ENCODE results near the gene TBC1D23. TPM values are rescaled to one million over a fixed set of nuclear protein-coding genes. Genes with fewer than 3 reads are reported as not detected.
A peak's percentile ranks its signal among the peaks of the same experiment; 100 is the strongest.

TBC1D23 gene
- polyA plus RNA-seq, 3 donors = 10.2 to 22.7 (median 12.2) TPM

- Histone ChIP-seq H2AFZ (ENCODE audit: insufficient read depth, low read depth, low read length, poor library complexity, severe bottlenecking) (no peak overlapping the region), H3K36me3 (replicated peaks in 1 of 2; ENCODE audit: control insufficient read depth in 1 of 2, insufficient read depth in 2 of 2, low read length in 2 of 2) (peaks cover 55 to 81% of the 10 kb centered on the region in 2 donors), H3K4me1 (ENCODE audit: control insufficient read depth in 1 of 2, insufficient read depth in 2 of 2, low read length in 2 of 2) (no peaks in the 10 kb centered on the region), H3K79me2 (ENCODE audit: insufficient read depth, low read length) (no peaks in the 10 kb centered on the region), H3K4me2 (replicated peaks; ENCODE audit: extremely low read depth, low read length, poor library complexity, severe bottlenecking) (no peak overlapping the region), H3K27me3 (ENCODE audit: control insufficient read depth in 2 of 2, insufficient read depth in 2 of 2, low read length in 2 of 2) (no peaks in the 10 kb centered on the region), H3K9ac (ENCODE audit: insufficient read depth, low read length, poor library complexity, severe bottlenecking) (no peak overlapping the region), H3K27ac (ENCODE audit: low read depth in 1 of 2, low read length in 2 of 2) (no peak overlapping the region), H3K9me3 (replicated peaks in 1 of 2; ENCODE audit: control insufficient read depth in 1 of 2, insufficient read depth in 1 of 2, low read length in 2 of 2) (no peaks in the 10 kb centered on the region), H3K4me3 (replicated peaks in 1 of 3; ENCODE audit: low read depth in 2 of 3, low read length in 3 of 3) (no peak overlapping the region), H4K20me1 (ENCODE audit: insufficient read depth, low read length) (no peaks in the 10 kb centered on the region)
- TF ChIP-seq CTCF (IDR thresholded peaks at IDR 0.05) = no peak
- WGBS (ENCODE audit: insufficient coverage) = 93% methylated on average over 3 of the region's 10 CpGs
- peaks cover 0 to 4% (median 0%) of the 10 kb centered on the region in 7 donors for H3K9me3 Mint-ChIP-seq
- H3K27me3 Mint-ChIP-seq (ENCODE audit: low read depth in 3 of 3) = peaks cover 0 to under 1% (median 0%) of the 10 kb centered on the region in 3 donors
- no peak overlapping the region for H3K4me3 Mint-ChIP-seq
- intact Hi-C loops (cut with micrococcal nuclease) = no loop called here
- H3K36me3 Mint-ChIP-seq = peaks cover 65 to 73% of the 10 kb centered on the region in 2 donors
- no peak for DNase-seq
- peak overlapping the region in 1 of 7 donors; percentile 63 for H3K27ac Mint-ChIP-seq
- no peaks in the 10 kb centered on the region for H3K4me1 Mint-ChIP-seq
These were observed 91.8 kb downstream of the TBC1D23 start for GRCh38 chr3:100352296-100353231.

- Histone ChIP-seq H3K4me1 (ENCODE audit: control insufficient read depth in 1 of 2, insufficient read depth in 2 of 2, low read length in 2 of 2) (no peaks in the 10 kb centered on the region), H3K9ac (ENCODE audit: insufficient read depth, low read length, poor library complexity, severe bottlenecking) (no peak overlapping the region), H3K36me3 (replicated peaks in 1 of 2; ENCODE audit: control insufficient read depth in 1 of 2, insufficient read depth in 2 of 2, low read length in 2 of 2) (peaks cover 47 to 71% of the 10 kb centered on the region in 2 donors), H2AFZ (ENCODE audit: insufficient read depth, low read depth, low read length, poor library complexity, severe bottlenecking) (no peak overlapping the region), H3K4me3 (replicated peaks in 1 of 3; ENCODE audit: low read depth in 2 of 3, low read length in 3 of 3) (no peak overlapping the region), H3K79me2 (ENCODE audit: insufficient read depth, low read length) (no peaks in the 10 kb centered on the region), H4K20me1 (ENCODE audit: insufficient read depth, low read length) (no peaks in the 10 kb centered on the region), H3K27ac (ENCODE audit: low read depth in 1 of 2, low read length in 2 of 2) (no peak overlapping the region), H3K9me3 (replicated peaks in 1 of 2; ENCODE audit: control insufficient read depth in 1 of 2, insufficient read depth in 1 of 2, low read length in 2 of 2) (no peaks in the 10 kb centered on the region), H3K27me3 (ENCODE audit: control insufficient read depth in 2 of 2, insufficient read depth in 2 of 2, low read length in 2 of 2) (no peaks in the 10 kb centered on the region), H3K4me2 (replicated peaks; ENCODE audit: extremely low read depth, low read length, poor library complexity, severe bottlenecking) (no peak overlapping the region)
- no peaks in the 10 kb centered on the region for H3K27me3 Mint-ChIP-seq (ENCODE audit: low read depth in 3 of 3)
- H3K36me3 Mint-ChIP-seq = peaks cover 66 to 67% of the 10 kb centered on the region in 2 donors
- no peak for DNase-seq
- no peak overlapping the region for H3K27ac Mint-ChIP-seq
- H3K4me1 Mint-ChIP-seq = no peaks in the 10 kb centered on the region
- intact Hi-C loops (cut with micrococcal nuclease) = no loop called here
- no peak overlapping the region for H3K4me3 Mint-ChIP-seq
- no peak for TF ChIP-seq CTCF (IDR thresholded peaks at IDR 0.05)
- WGBS (ENCODE audit: insufficient coverage) = no CpG with 5 or more reads among the region's 3 CpGs
- peaks cover 0 to 4% (median 0%) of the 10 kb centered on the region in 7 donors for H3K9me3 Mint-ChIP-seq
These were observed 94.1 kb downstream of the TBC1D23 start for GRCh38 chr3:100354850-100355249.

Data from CD14-positive monocyte (primary cell).